Psoas muscle (tissue), 8 donors: ENCODE measurements around the gene SYT1. TPM values are rescaled to one million over a fixed set of nuclear protein-coding genes. Genes with fewer than 3 reads are reported as not detected.

Source experiments
- ATAC-seq, 4 donors: fragments of 200-7000 bp; cut with Tn5 transposase; one replicate each; pipeline ENCODE4 v1.9.1; 2020; ENCODE audit warnings: moderate library complexity in 3 of 4, mild to moderate bottlenecking in 2 of 4
- DNase-seq, 2 donors: peaks; one replicate each; pipeline ENCODE4 v3.0.0-alpha.2; 2020
- H3K27ac ChIP-seq: fragments of 200-600 bp; one replicate; pipeline ENCODE4 v1.8.0; 2022
- H3K27me3 ChIP-seq, 3 donors: fragments of 200-600 bp in 1 of 3; one replicate each; pipeline versions ENCODE4 v1.6.1 to v1.8.0; 2013 to 2022; ENCODE audit warnings: low read length in 2 of 3, mild to moderate bottlenecking in 2 of 3, moderate library complexity in 1 of 3; ENCODE audit not compliant: insufficient read depth in 3 of 3
- H3K36me3 ChIP-seq, 2 donors: fragments of 200-600 bp in 1 of 2; one replicate each; pipeline versions ENCODE4 v1.6.1 to v1.8.0; 2013 to 2022; ENCODE audit warnings: low read depth in 1 of 2, mild to moderate bottlenecking in 1 of 2, moderate library complexity in 1 of 2; ENCODE audit not compliant: insufficient read depth in 1 of 2
- H3K4me1 ChIP-seq: fragments of 200-600 bp; one replicate; pipeline ENCODE4 v1.8.0; 2022
- H3K4me3 ChIP-seq: fragments of 200-600 bp; one replicate; pipeline ENCODE4 v1.8.0; 2022; ENCODE audit warnings: mild to moderate bottlenecking
- H3K9me3 ChIP-seq: fragments of 200-600 bp; one replicate; pipeline ENCODE4 v1.8.0; 2022
- WGBS, 3 donors: extraction: QIAGEN DNeasy Blood & Tissue Kit; methylation state at CpG; one replicate each; pipeline versions ENCODE4 v1.1.6 to v1.1.7; 2013; 5-methylcytosine and 5-hydroxymethylcytosine counted together
- intact Hi-C, 2 donors: fragments of 100-400 bp; cut with DNase I; formaldehyde crosslinking; loops; one replicate each; pipeline versions ENCODE4 v1.11.0 to v1.14.2; 2022
- polyA plus RNA-seq, 3 donors: library from polyadenylated mRNA; stranded (reverse); fragments of 200-250 nt; gene quantifications; one replicate each; pipeline ENCODE4 v1.2.3, GENCODE V29; 2013
- total RNA-seq, 4 donors: library from RNA; stranded (reverse); fragmentation: NEBNext Ultra II Directional in 2 of 4; extraction: Animal tissue kit (Norgen Biotek cat#: 25700) in 2 of 4; gene quantifications; one replicate each; pipeline versions ENCODE4 v1.2.1 to v1.2.4, GENCODE V29; 2021 to 2023
- TF ChIP-seq, protein P1 (sequence below): fragments of 200-600 bp; IDR thresholded peaks from one replicate; pipeline ENCODE4 v1.8.0; 2022; ENCODE audit warnings: antibody characterized with exemption
- donor health status: healthy with polysubstance abuse.
- donor health status: DM: no; HTN: no; CAD: no; lungs with moderate emphysema.
- donor health status: Bipolar disorder and iron deficiency.
- donor health status: healthy.
- donor health status: DM: yes; HTN: yes; CAD: no.
- donor health status: DM: no; HTN: no; CAD: no.
- donor health status: DM: no; HTN: no; CAD: no.
- donor health status: DM: yes; HTN: yes; CAD: no.

The SYT1 gene
- total and polyA plus RNA-seq, 7 donors: 0.05 to 0.34 (median 0.14) TPM; not detected in 2

DNA sequence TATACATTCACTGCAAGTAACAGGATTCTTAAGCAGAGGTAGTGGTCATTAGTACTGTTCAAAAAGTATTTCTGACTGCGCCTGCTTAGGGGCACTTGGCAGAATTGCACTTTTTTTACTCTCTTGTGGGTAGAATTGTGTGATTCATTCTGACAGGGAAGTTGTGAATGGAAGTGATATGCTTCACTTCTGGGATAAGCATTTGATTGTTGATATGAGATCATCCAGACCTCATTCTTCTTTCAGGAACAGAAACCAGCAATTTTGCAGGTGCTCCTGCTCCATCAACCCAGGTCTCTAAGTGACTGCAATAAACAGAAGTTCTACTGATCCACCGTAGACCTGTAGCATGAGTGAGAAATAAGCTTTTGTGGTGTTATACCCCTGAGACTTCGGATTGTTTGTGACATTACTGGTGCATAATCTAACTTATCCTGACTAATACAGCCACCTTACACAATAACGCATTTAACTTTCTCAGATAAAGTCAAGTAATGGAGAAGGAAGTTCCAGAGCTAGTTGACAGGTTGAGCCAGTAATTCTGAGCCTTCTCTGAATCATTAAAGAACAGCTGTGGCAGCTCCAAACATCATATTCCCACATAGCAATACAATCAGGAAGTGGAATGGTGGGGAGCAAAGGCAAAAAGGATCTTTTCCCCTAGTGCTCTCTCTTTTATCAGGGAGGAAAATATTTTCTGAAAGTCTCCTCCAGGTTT, 387.9 kb downstream of the SYT1 start:
- TF ChIP-seq, protein P1, sequence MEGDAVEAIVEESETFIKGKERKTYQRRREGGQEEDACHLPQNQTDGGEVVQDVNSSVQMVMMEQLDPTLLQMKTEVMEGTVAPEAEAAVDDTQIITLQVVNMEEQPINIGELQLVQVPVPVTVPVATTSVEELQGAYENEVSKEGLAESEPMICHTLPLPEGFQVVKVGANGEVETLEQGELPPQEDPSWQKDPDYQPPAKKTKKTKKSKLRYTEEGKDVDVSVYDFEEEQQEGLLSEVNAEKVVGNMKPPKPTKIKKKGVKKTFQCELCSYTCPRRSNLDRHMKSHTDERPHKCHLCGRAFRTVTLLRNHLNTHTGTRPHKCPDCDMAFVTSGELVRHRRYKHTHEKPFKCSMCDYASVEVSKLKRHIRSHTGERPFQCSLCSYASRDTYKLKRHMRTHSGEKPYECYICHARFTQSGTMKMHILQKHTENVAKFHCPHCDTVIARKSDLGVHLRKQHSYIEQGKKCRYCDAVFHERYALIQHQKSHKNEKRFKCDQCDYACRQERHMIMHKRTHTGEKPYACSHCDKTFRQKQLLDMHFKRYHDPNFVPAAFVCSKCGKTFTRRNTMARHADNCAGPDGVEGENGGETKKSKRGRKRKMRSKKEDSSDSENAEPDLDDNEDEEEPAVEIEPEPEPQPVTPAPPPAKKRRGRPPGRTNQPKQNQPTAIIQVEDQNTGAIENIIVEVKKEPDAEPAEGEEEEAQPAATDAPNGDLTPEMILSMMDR: no peak
- Histone ChIP-seq H3K9me3 (no peaks in the 10 kb centered on the region), H3K4me1 (no peaks in the 10 kb centered on the region), H3K27ac (no peak overlapping the region), H3K4me3 (no peak overlapping the region), H3K36me3 (no peaks in the 10 kb centered on the region), H3K27me3 (no peaks in the 10 kb centered on the region)
- WGBS, 3 donors: 80 to 91% (median 86%) methylated on average over 4 of the region's 4 CpGs
- no peak for ATAC-seq
- DNase-seq: no peak
- intact Hi-C loops: no loop called here

DNA sequence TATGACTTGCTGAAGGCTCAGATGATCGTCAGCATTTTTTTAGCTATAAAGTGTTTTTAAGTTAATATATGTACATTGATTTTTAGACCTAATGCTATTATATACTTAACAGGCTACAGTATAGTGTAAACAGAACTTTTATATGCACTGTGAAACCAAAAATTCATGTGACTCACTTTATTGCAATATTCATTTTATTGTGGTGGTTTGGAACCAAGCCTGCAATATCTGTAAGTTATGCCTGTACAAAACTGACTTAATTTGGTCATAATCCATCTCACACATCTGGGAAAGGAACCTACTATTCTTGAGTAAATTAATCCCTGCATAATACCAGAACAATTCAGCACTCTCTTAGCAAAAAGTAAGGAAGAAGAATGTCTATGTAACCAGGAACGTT, 390.7 kb downstream of the SYT1 start:
- intact Hi-C loops: no loop called here
- 49 to 52% (median 52%) methylated on average over 2 of the region's 2 CpGs for WGBS, 3 donors
- DNase-seq: no peak

DNA sequence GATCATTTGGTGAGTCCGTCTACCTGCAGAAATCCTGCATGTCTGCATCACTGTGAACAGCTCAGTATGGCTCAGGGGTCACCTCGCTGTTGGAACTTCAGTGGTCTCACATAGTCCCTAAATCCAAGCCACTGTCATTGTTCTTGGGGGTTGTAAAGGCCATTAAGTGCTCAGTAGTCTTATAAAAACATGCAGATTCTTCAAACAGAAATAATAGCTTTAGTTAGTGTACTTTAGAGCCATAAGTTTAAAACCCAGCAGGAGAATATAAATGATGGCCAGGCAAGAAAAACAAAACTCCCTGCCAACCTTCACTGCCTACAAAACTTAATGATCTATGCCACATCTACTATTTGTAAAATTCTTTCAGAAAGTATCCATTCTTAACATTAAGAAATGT, 396.3 kb downstream of the SYT1 start:
- Histone ChIP-seq H3K4me3 (no peak overlapping the region), H3K27ac (no peak overlapping the region), H3K27me3 (no peaks in the 10 kb centered on the region), H3K4me1 (no peaks in the 10 kb centered on the region), H3K36me3 (no peaks in the 10 kb centered on the region), H3K9me3 (no peaks in the 10 kb centered on the region)
- no peak for DNase-seq
- TF ChIP-seq, protein P1: no peak
- no peak for ATAC-seq
- WGBS, 3 donors: 80 to 93% (median 89%) methylated on average over 2 of the region's 2 CpGs
- intact Hi-C loops: no loop called here

More for the DNA sequence above, 390.7 kb downstream of the SYT1 start:
- Histone ChIP-seq H3K27me3 (no peaks in the 10 kb centered on the region), H3K4me1 (no peaks in the 10 kb centered on the region), H3K4me3 (no peak overlapping the region), H3K36me3 (no peaks in the 10 kb centered on the region), H3K27ac (no peak overlapping the region), H3K9me3 (no peaks in the 10 kb centered on the region)
- TF ChIP-seq, protein P1: no peak
- ATAC-seq: no peak

DNA sequence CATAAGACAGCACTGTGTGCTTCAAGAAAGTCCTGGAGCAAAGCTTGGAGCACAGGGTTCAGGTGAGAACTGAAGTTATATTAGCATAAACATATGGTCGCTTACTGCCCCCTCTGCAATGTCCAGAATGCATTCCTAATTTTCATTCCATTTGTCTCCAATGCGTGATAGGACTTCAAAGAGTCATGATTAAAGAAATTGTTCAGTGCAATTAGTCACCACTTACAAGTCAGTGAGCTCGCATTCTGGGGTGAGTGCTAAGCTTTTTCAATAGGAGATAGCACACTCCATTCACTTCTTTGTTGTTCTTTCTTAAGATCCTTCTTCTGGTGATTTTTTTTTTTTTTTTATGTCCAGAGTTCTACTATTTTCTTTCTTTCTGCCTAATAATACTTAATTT, 398.4 kb downstream of the SYT1 start:
- H3K27ac ChIP-seq: no peak overlapping the region
- no peaks in the 10 kb centered on the region for H3K9me3 ChIP-seq
- no peaks in the 10 kb centered on the region for H3K27me3 ChIP-seq
- H3K4me1 ChIP-seq: no peaks in the 10 kb centered on the region
- 60 to 69% (median 62%) methylated on average over 3 of the region's 3 CpGs for WGBS, 3 donors
- no peak overlapping the region for H3K4me3 ChIP-seq
- ATAC-seq: no peak
- DNase-seq: no peak
- TF ChIP-seq, protein P1: no peak
- intact Hi-C loops: no loop called here
- no peaks in the 10 kb centered on the region for H3K36me3 ChIP-seq
